Measurements from ENCODE around the gene ZNF837. TPM values are rescaled to one million over a fixed set of nuclear protein-coding genes. Genes with fewer than 3 reads are reported as not detected.

ZNF837 gene
- total and polyA plus RNA-seq, 2 of the 13 experiments (the other 11 are each of a cell fraction or from before 2014, with no cell fraction given), result 0.29 to 1.3 TPM

DNA sequence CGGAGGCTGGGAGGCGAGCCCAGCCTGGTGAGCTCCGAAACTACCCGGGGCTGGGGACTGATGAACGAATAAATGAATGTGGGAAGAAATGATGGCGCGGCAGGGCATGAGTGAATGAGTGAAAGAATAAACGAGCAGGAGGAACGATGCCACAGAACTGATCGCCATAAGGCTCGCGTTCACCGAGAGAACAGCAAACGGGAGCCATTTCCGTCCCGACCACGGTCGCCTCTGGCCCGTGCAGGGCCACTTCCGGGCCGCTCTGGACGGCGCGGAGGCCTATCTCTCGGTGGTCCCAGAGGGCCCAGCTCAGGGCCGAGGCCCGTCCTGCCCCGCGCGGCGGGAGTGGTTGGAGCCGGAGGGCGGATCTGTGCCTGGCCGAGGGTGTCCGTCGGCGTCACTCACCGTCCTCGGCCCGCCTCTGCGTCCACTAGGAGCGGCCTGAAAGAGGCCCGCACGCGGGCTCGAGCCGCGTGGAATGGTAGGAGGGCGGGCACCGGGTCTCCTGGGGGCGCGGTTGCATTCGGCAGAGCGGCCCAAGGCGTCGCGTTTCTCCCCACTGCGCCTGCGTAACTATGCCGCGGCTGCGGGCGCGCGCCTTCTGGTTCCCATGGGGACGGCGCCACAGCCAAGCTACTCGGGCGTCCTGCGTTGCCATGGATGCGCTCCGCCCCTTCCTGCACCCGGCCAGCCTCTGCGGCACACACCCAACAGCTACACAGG, 18.4 kb downstream of the ZNF837 start, which contains the start of gene ZNF497 (continued):
- TF ChIP-seq, protein P1, sequence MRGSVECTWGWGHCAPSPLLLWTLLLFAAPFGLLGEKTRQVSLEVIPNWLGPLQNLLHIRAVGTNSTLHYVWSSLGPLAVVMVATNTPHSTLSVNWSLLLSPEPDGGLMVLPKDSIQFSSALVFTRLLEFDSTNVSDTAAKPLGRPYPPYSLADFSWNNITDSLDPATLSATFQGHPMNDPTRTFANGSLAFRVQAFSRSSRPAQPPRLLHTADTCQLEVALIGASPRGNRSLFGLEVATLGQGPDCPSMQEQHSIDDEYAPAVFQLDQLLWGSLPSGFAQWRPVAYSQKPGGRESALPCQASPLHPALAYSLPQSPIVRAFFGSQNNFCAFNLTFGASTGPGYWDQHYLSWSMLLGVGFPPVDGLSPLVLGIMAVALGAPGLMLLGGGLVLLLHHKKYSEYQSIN (CRISPR knock-in tag; IDR thresholded peaks at IDR 0.05; ENCODE audit: borderline replicate concordance), result no peak
- peak in 1 of 2 experiments; percentile 35; a peak in 1 of 4 replicates for TF ChIP-seq KLF16 (CRISPR knock-in tag; IDR thresholded peaks at IDR 0.05)
- no peak for TF ChIP-seq ZNF101 (CRISPR knock-in tag; IDR thresholded peaks at IDR 0.05; ENCODE audit: borderline replicate concordance, low read depth)
- TF ChIP-seq, protein P2, sequence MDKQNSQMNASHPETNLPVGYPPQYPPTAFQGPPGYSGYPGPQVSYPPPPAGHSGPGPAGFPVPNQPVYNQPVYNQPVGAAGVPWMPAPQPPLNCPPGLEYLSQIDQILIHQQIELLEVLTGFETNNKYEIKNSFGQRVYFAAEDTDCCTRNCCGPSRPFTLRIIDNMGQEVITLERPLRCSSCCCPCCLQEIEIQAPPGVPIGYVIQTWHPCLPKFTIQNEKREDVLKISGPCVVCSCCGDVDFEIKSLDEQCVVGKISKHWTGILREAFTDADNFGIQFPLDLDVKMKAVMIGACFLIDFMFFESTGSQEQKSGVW (CRISPR knock-in tag; IDR thresholded peaks at IDR 0.05; ENCODE audit: borderline replicate concordance), result no peak
- TF ChIP-seq STAG1 (CRISPR knock-in tag; IDR thresholded peaks at IDR 0.05), result no peak
- TF ChIP-seq MIER3 (CRISPR knock-in tag; IDR thresholded peaks at IDR 0.05; ENCODE audit: borderline replicate concordance), result 0 out of 2 replicates have a peak, but pooled peaks have one; percentile 36
- TF ChIP-seq, protein P3, sequence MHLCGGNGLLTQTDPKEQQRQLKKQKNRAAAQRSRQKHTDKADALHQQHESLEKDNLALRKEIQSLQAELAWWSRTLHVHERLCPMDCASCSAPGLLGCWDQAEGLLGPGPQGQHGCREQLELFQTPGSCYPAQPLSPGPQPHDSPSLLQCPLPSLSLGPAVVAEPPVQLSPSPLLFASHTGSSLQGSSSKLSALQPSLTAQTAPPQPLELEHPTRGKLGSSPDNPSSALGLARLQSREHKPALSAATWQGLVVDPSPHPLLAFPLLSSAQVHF (CRISPR knock-in tag; IDR thresholded peaks at IDR 0.05), result 0 out of 2 replicates have a peak, but pooled peaks have one; percentile 38
- peak; percentile 88; the same call in 1 of the 2 replicates for TF ChIP-seq ZNF724P (CRISPR knock-in tag; IDR thresholded peaks at IDR 0.05; ENCODE audit: borderline replicate concordance)
- TF ChIP-seq WIZ (CRISPR knock-in tag; IDR thresholded peaks at IDR 0.05), result 0 out of 2 replicates have a peak, but pooled peaks have one; percentile 7
- TF ChIP-seq, protein P4, sequence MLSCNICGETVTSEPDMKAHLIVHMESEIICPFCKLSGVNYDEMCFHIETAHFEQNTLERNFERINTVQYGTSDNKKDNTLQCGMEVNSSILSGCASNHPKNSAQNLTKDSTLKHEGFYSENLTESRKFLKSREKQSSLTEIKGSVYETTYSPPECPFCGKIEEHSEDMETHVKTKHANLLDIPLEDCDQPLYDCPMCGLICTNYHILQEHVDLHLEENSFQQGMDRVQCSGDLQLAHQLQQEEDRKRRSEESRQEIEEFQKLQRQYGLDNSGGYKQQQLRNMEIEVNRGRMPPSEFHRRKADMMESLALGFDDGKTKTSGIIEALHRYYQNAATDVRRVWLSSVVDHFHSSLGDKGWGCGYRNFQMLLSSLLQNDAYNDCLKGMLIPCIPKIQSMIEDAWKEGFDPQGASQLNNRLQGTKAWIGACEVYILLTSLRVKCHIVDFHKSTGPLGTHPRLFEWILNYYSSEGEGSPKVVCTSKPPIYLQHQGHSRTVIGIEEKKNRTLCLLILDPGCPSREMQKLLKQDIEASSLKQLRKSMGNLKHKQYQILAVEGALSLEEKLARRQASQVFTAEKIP (CRISPR knock-in tag; IDR thresholded peaks at IDR 0.05; ENCODE audit: borderline replicate concordance), result no peak
- peak; percentile 96 for TF ChIP-seq ZNF224 (CRISPR knock-in tag; IDR thresholded peaks at IDR 0.05)
- TF ChIP-seq ZNF616 (CRISPR knock-in tag; IDR thresholded peaks at IDR 0.05; ENCODE audit: low read depth), result no peak; the same call in 1 of the 2 replicates
- no peak for TF ChIP-seq PRPF4 (IDR thresholded peaks at IDR 0.05; ENCODE audit: low read depth, low read length, poor library complexity, severe bottlenecking)
- no peak; the same call in 1 of the 2 replicates for TF ChIP-seq ZNF629 (CRISPR knock-in tag; conservative IDR thresholded peaks at IDR 0.05)
- 0 out of 2 replicates have a peak, but pooled peaks have one; percentile 15 for TF ChIP-seq GATAD2A (CRISPR knock-in tag; IDR thresholded peaks at IDR 0.05)
- no peak for TF ChIP-seq PLRG1 (conservative IDR thresholded peaks at IDR 0.05)
- no peak for TF ChIP-seq KAT2B (IDR thresholded peaks at IDR 0.05; ENCODE audit: borderline replicate concordance, low read depth, low read length)
- peak; percentile 84; the same call in 1 of the 2 replicates for TF ChIP-seq ZSCAN20 (CRISPR knock-in tag; IDR thresholded peaks at IDR 0.05; ENCODE audit: borderline replicate concordance)
- no peak for TF ChIP-seq ZNF543 (CRISPR knock-in tag; IDR thresholded peaks at IDR 0.05)
- TF ChIP-seq ZNF777 (CRISPR knock-in tag; IDR thresholded peaks at IDR 0.05), result peak; percentile 71; the same call in 1 of the 2 replicates
- peak; percentile 63; the same call in 1 of the 2 replicates for TF ChIP-seq SATB2 (CRISPR knock-in tag; IDR thresholded peaks at IDR 0.05)
- TF ChIP-seq CEBPB (IDR thresholded peaks at IDR 0.05; ENCODE audit: borderline replicate concordance, low read depth, low read length), result no peak
- TF ChIP-seq CC2D1A (CRISPR knock-in tag; IDR thresholded peaks at IDR 0.05), result no peak
- TF ChIP-seq, protein P5, sequence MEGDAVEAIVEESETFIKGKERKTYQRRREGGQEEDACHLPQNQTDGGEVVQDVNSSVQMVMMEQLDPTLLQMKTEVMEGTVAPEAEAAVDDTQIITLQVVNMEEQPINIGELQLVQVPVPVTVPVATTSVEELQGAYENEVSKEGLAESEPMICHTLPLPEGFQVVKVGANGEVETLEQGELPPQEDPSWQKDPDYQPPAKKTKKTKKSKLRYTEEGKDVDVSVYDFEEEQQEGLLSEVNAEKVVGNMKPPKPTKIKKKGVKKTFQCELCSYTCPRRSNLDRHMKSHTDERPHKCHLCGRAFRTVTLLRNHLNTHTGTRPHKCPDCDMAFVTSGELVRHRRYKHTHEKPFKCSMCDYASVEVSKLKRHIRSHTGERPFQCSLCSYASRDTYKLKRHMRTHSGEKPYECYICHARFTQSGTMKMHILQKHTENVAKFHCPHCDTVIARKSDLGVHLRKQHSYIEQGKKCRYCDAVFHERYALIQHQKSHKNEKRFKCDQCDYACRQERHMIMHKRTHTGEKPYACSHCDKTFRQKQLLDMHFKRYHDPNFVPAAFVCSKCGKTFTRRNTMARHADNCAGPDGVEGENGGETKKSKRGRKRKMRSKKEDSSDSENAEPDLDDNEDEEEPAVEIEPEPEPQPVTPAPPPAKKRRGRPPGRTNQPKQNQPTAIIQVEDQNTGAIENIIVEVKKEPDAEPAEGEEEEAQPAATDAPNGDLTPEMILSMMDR (CRISPR knock-in tag; IDR thresholded peaks at IDR 0.05), result peak; percentile 54
